22Rv1 (cell line): ENCODE results near the gene CMTM4.

Source experiments
- ZFX ChIP-seq: fragments of 450-650 bp; IDR thresholded peaks from 2 replicates; pipeline ENCODE4 v1.6.1; 2017; ENCODE audit warnings: antibody characterized with exemption, borderline replicate concordance
- TF ChIP-seq, protein P1 (sequence below): fragments of 450-650 bp; IDR thresholded peaks from 2 replicates; pipeline ENCODE4 v1.5.1; 2017; ENCODE audit warnings: mild to moderate bottlenecking

DNA sequence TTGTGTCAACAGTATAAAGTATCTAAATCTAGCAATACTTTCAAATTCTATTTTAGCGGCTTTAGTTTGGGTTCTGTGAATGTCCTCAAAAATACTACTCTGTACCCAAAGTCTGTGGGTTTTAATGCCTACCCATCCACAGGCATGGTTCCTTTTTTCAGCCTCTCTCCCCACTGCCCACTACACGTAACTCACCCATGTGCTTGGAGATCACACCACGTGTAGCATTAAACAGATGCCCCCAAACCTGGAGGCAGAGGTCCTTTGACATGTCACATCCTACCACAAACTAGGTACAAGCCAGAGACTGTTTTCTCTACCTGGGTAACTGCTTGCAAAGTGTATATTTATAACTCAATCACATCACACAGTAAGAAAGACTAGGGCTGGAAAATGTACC lies 49.5 kb upstream of the CMTM4 start:
- TF ChIP-seq, protein P1, sequence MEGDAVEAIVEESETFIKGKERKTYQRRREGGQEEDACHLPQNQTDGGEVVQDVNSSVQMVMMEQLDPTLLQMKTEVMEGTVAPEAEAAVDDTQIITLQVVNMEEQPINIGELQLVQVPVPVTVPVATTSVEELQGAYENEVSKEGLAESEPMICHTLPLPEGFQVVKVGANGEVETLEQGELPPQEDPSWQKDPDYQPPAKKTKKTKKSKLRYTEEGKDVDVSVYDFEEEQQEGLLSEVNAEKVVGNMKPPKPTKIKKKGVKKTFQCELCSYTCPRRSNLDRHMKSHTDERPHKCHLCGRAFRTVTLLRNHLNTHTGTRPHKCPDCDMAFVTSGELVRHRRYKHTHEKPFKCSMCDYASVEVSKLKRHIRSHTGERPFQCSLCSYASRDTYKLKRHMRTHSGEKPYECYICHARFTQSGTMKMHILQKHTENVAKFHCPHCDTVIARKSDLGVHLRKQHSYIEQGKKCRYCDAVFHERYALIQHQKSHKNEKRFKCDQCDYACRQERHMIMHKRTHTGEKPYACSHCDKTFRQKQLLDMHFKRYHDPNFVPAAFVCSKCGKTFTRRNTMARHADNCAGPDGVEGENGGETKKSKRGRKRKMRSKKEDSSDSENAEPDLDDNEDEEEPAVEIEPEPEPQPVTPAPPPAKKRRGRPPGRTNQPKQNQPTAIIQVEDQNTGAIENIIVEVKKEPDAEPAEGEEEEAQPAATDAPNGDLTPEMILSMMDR = no peak
- TF ChIP-seq ZFX = no peak
